Calu3 (cell line): ENCODE results near the gene ZBBX. TPM values are rescaled to one million over a fixed set of nuclear protein-coding genes. Genes with fewer than 3 reads are reported as not detected.
A peak's percentile ranks its signal among the peaks of the same experiment; 100 is the strongest.

ENCODE experiments used
- BruUV-seq: library from RNA; stranded (reverse); fragments of 400-500 nt; replicated peaks from 2 replicates; lab custom pipeline; 2021; lab: Mats Ljungman, UMichigan
- CTCF ChIA-PET: fragments of 300-600 bp; sonication (Branson Sonifier 250); formaldehyde crosslinking; loops from one replicate; lab custom pipeline; 2022; ENCODE audit warnings: antibody characterized with exemption; lab: Charles Lee
- DNase-seq: peaks from one replicate; pipeline ENCODE4 v3.0.0; 2022
- H3K27ac Mint-ChIP-seq: one replicate; pipeline ENCODE4 v1.8.0; 2022; ENCODE audit warnings: mixed read lengths; ENCODE audit not compliant: unreplicated experiment
- H3K27me3 Mint-ChIP-seq: one replicate; pipeline ENCODE4 v1.8.0; 2022; ENCODE audit warnings: mixed read lengths; ENCODE audit not compliant: unreplicated experiment
- H3K36me3 Mint-ChIP-seq: one replicate; pipeline ENCODE4 v1.8.0; 2022; ENCODE audit warnings: mild to moderate bottlenecking, moderate library complexity, mixed read lengths; ENCODE audit not compliant: insufficient read depth, unreplicated experiment
- H3K4me1 Mint-ChIP-seq: one replicate; pipeline ENCODE4 v1.8.0; 2022; ENCODE audit warnings: mild to moderate bottlenecking, low read depth, mixed read lengths; ENCODE audit not compliant: unreplicated experiment
- H3K4me3 Mint-ChIP-seq: one replicate; pipeline ENCODE4 v1.8.0; 2022; ENCODE audit warnings: mild to moderate bottlenecking, low read depth, moderate library complexity, mixed read lengths; ENCODE audit not compliant: unreplicated experiment
- H3K9me3 Mint-ChIP-seq: one replicate; pipeline ENCODE4 v1.8.0; 2022; ENCODE audit warnings: low read depth, mixed read lengths; ENCODE audit not compliant: unreplicated experiment
- CTCF ChIP-seq: fragments of 200-600 bp; IDR thresholded peaks from one replicate; pipeline ENCODE4 v1.8.0; 2022; ENCODE audit warnings: antibody characterized with exemption; ENCODE audit not compliant: unreplicated experiment
- intact Hi-C: fragments of 100-400 bp; cut with micrococcal nuclease; formaldehyde crosslinking; loops from one replicate; pipeline ENCODE4 v1.10.0; 2022; ENCODE audit not compliant: unreplicated experiment
- total RNA-seq: library from RNA; stranded (reverse); gene quantifications from 2 replicates; pipeline ENCODE4 v1.2.3, GENCODE V29; 2022

ZBBX gene
- total RNA-seq, 1 experiment from 2014 or later, result 0.57 TPM

- CTCF ChIA-PET, result no interaction called here
- no peaks in the 10 kb centered on the region for H3K27me3 Mint-ChIP-seq
- peaks cover 6% of the 10 kb centered on the region for H3K9me3 Mint-ChIP-seq
- H3K4me3 Mint-ChIP-seq, result no peak overlapping the region
- no peak for DNase-seq
- intact Hi-C loops, result loop anchor here (10.0 kb wide), 1 partner anchor 521 kb away; no protein-coding TSS in a partner anchor
- no peak for TF ChIP-seq CTCF
- H3K27ac Mint-ChIP-seq, result no peak overlapping the region
- H3K36me3 Mint-ChIP-seq, result no peaks in the 10 kb centered on the region
- no TSS peak for BruUV-seq
- no peaks in the 10 kb centered on the region for H3K4me1 Mint-ChIP-seq
Observed at GRCh38 chr3:167355446-167355845, 24.7 kb downstream of the ZBBX start.

DNA sequence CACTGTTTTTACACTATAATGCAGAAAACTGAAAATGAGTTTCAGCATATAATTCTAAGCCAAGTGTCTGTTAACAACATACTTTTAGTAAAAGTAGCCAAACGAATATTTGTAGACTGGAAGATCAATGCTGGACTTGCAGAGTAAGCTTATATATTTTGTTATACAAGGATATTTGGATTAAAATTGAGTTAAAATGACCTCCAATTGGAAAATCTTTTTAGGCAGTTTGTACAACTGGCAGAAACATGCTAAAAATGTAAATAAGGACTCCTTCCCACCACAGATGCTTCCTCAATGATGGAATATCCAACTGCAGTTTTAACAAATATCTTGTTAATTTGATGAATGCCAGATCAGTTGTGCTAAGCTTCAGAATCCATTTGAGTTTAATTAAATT is 25.3 kb downstream of the ZBBX start:
- CTCF ChIA-PET, result no interaction called here

DNA sequence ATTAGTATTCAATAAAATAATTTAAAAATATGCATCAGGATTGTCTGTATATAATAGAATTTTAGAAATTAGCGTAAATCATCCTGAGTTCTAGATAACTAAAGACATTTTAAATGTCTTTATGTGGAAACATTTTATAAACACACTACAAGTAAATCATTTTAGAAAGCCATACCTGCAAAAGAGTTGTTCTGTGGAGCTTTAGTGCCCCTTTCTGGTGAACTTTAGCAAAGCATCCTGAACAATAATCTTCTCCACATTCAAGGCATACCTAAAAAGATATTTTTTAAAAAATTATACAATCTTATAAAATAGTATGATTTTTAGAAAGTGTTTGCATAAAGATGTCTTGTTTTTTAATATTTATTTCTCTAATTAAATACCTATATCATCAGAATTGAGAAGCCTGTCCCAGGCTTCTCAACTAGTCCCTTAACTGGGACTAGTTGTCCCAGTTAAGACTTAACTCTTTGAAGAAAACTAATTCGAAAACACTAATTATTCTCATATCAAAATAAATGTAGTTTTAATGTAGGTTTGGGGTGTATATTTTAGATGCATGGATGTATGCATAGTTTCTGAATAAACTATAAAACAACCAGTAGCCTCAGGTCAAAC is 29.7 kb downstream of the ZBBX start:
- no TSS peak for BruUV-seq
- Mint-ChIP-seq H3K36me3 (no peaks in the 10 kb centered on the region), H3K9me3 (peaks cover 3% of the 10 kb centered on the region), H3K27me3 (no peaks in the 10 kb centered on the region), H3K27ac (no peak overlapping the region), H3K4me1 (peaks cover 15% of the 10 kb centered on the region), H3K4me3 (no peak overlapping the region)
- peak; percentile 48 for DNase-seq
- TF ChIP-seq CTCF, result peak; percentile 79
- CTCF ChIA-PET, result no interaction called here
- intact Hi-C loops, result loop anchor here (1.0 to 10.0 kb wide), 4 partner anchors 320 to 1498 kb away; no protein-coding TSS in a partner anchor

More for the DNA sequence above, 25.3 kb downstream of the ZBBX start:
- intact Hi-C loops, result loop anchor here (5.0 to 10.0 kb wide), 2 partner anchors 520 to 1502 kb away; no protein-coding TSS in a partner anchor
- H3K36me3 Mint-ChIP-seq, result no peaks in the 10 kb centered on the region
- no TSS peak for BruUV-seq
- H3K27ac Mint-ChIP-seq, result no peak overlapping the region
- no peak overlapping the region for H3K4me3 Mint-ChIP-seq
- H3K9me3 Mint-ChIP-seq, result peaks cover 6% of the 10 kb centered on the region
- no peak for TF ChIP-seq CTCF
- DNase-seq, result no peak
- H3K27me3 Mint-ChIP-seq, result no peaks in the 10 kb centered on the region
- H3K4me1 Mint-ChIP-seq, result no peaks in the 10 kb centered on the region

DNA sequence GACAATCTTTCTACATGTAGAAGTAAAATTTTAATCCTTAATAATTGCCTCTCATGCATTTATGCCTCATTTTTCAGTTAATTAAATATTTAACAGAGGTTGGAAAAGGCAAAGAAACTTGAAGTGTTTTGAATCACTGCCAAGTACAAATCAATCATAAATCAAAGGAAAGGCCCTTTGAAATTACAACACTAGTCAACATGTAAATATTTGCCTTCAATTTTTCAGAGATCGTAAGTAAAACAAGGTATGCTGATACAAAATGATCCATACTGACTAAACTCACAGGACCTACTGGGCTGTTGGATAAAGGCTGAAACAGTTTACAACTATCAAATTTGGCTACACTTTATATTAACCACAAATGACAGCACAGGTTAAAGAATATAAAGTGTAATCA is 33.9 kb downstream of the ZBBX start:
- H3K9me3 Mint-ChIP-seq, result peaks cover 6% of the 10 kb centered on the region
- intact Hi-C loops, result loop anchor here (2.0 kb wide), 1 partner anchor 243 kb away; no protein-coding TSS in a partner anchor
- H3K36me3 Mint-ChIP-seq, result no peaks in the 10 kb centered on the region
- CTCF ChIA-PET, result interaction anchor here (0.7 kb wide), 1 partner anchor 628 kb away, joined by 3 read pairs; no protein-coding TSS in a partner anchor
- no TSS peak for BruUV-seq
- no peak overlapping the region for H3K27ac Mint-ChIP-seq
- DNase-seq, result no peak
- H3K4me1 Mint-ChIP-seq, result peaks cover 15% of the 10 kb centered on the region
- no peak for TF ChIP-seq CTCF
- H3K4me3 Mint-ChIP-seq, result no peak overlapping the region
- no peaks in the 10 kb centered on the region for H3K27me3 Mint-ChIP-seq
